HepG2 (cell line): Measurements from ENCODE around the gene MOCS1. TPM values are rescaled to one million over a fixed set of nuclear protein-coding genes. Genes with fewer than 3 reads are reported as not detected.

Source experiments
- CHCHD3 ChIP-seq: sonication (generic); formaldehyde crosslinking; IDR thresholded peaks from 2 replicates; pipeline ENCODE4 v1.8.0; 2022; ENCODE audit warnings: mild to moderate bottlenecking, missing genetic modification reagents, moderate library complexity
- ETV6 ChIP-seq: sonication (generic); formaldehyde crosslinking; conservative IDR thresholded peaks from 2 replicates; pipeline ENCODE4 v1.4.0; 2020; ENCODE audit warnings: missing genetic modification reagents
- ISL2 ChIP-seq: sonication (generic); formaldehyde crosslinking; IDR thresholded peaks from 2 replicates; pipeline ENCODE4 v1.5.0; 2020; ENCODE audit warnings: missing genetic modification reagents
- KLF15 ChIP-seq: sonication (generic); formaldehyde crosslinking; IDR thresholded peaks from 2 replicates; pipeline ENCODE4 v1.8.1; 2023; ENCODE audit warnings: borderline replicate concordance, mild to moderate bottlenecking, inconsistent platforms, missing genetic modification reagents, mixed read lengths
- MAFG ChIP-seq: sonication (generic); formaldehyde crosslinking; IDR thresholded peaks from 2 replicates; pipeline ENCODE4 v1.5.1; 2020; ENCODE audit warnings: mild to moderate bottlenecking, missing genetic modification reagents
- MATR3 ChIP-seq: sonication (generic); formaldehyde crosslinking; IDR thresholded peaks from 2 replicates; pipeline ENCODE4 v1.4.0; 2020; ENCODE audit warnings: missing genetic modification reagents
- NR2F6 ChIP-seq, 2 experiments: IDR thresholded peaks; 2 replicates each; pipeline ENCODE4 v1.6.1; 2016; ENCODE audit warnings: antibody characterized with exemption in 1 of 2, mild to moderate bottlenecking in 1 of 2
- RBM22 ChIP-seq: fragments of 200-400 bp; formaldehyde crosslinking; optimal IDR thresholded peaks from 2 replicates; pipeline ENCODE3; 2017; ENCODE audit warnings: mild to moderate bottlenecking, low read length, moderate library complexity
- SAP130 ChIP-seq: IDR thresholded peaks from 2 replicates; pipeline ENCODE4 v1.6.1; 2016; ENCODE audit warnings: low read depth
- ZNF138 ChIP-seq: sonication (generic); formaldehyde crosslinking; IDR thresholded peaks from 2 replicates; pipeline ENCODE4 v1.5.0; 2020; ENCODE audit warnings: mild to moderate bottlenecking, low read depth, missing genetic modification reagents
- ZNF296 ChIP-seq: sonication (generic); formaldehyde crosslinking; conservative IDR thresholded peaks from 2 replicates; pipeline ENCODE4 v1.5.0; 2020; ENCODE audit warnings: mild to moderate bottlenecking, missing genetic modification reagents
- ZNF484 ChIP-seq: sonication (generic); formaldehyde crosslinking; IDR thresholded peaks from 2 replicates; pipeline ENCODE4 v1.5.1; 2020; ENCODE audit warnings: mild to moderate bottlenecking, low read depth, missing genetic modification reagents, borderline replicate concordance
- ZNF569 ChIP-seq: sonication (generic); formaldehyde crosslinking; IDR thresholded peaks from 2 replicates; pipeline ENCODE4 v1.5.0; 2020; ENCODE audit warnings: mild to moderate bottlenecking, missing genetic modification reagents, moderate library complexity, borderline replicate concordance
- ZNF776 ChIP-seq: sonication (generic); formaldehyde crosslinking; IDR thresholded peaks from 2 replicates; pipeline ENCODE4 v1.4.0; 2020; ENCODE audit warnings: mild to moderate bottlenecking, missing genetic modification reagents
- polyA plus RNA-seq, 8 experiments: library from polyadenylated mRNA; depleted of rRNA in 3 of 8; stranded (reverse) in 7 of 8; unstranded in 1 of 8; fragments of >200 nt; fragmentation: Illumina TruSeq in 4 of 8; extraction: Trizol in 4 of 8; gene quantifications; 2 replicates each; pipeline versions ENCODE4 v1.2.1 to v1.2.3, GENCODE V29; 2011 to 2016; ENCODE audit warnings: low read depth in 4 of 8, missing spikeins in 1 of 8, mixed read lengths in 1 of 8; ENCODE audit not compliant: insufficient read depth in 1 of 8
- total RNA-seq, 5 experiments: library from RNA; depleted of rRNA; stranded (reverse); fragments of >200 nt; fragmentation: Illumina TruSeq; extraction: Trizol; gene quantifications; 2 replicates each; pipeline ENCODE4 v1.2.3, GENCODE V29; 2016; ENCODE audit warnings: low read depth in 1 of 5
- TF ChIP-seq, protein P1 (sequence below): sonication (generic); formaldehyde crosslinking; IDR thresholded peaks from 2 replicates; pipeline ENCODE4 v1.8.1; 2022; ENCODE audit warnings: low read depth, mild to moderate bottlenecking, missing genetic modification reagents
- TF ChIP-seq, protein P2 (sequence below): sonication (generic); formaldehyde crosslinking; IDR thresholded peaks from 2 replicates; pipeline ENCODE4 v1.4.0; 2020; ENCODE audit warnings: mild to moderate bottlenecking, low read depth, missing genetic modification reagents
- TF ChIP-seq, protein P3 (sequence below): sonication (generic); formaldehyde crosslinking; IDR thresholded peaks from one replicate; pipeline ENCODE4 v1.5.1; 2020; ENCODE audit warnings: mild to moderate bottlenecking, missing genetic modification reagents; ENCODE audit errors: not compliant biosample characterization

Gene MOCS1
- total and polyA plus RNA-seq, 2 of the 13 experiments (the other 11 are each of a cell fraction or from before 2014, with no cell fraction given): 5.3 to 11.7 TPM

DNA sequence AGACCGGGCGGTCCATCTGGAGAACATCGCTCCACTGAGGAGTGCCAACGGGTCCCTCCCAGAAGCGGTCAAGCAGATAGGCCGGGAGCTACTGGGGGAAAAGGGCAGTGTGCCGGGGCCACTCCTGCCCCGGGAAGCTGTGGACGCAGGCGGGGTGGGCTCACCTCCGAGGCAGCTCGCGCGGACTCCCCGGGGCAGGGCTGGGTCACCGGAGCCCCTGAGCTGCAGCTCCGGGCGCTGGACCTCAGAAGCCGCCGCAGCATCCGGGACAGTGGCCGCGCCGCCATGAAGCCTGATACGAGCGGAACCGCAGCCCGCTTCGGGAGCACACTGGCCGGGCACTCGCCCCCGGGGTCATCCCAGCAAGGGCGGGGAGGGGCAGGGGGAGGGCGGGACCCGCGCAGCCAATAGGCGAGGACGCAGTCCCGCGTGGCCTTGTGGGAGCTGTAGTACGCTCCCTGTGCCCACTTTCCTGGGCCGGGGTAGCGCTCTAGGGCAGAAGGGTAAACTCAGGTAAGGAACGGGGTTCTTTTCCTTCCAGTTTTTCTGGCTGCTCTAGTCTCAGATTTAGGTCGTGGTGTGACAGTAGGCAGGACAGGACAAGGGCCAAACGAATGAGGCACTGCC, at the start of gene MOCS1 (continued):
- TF ChIP-seq, protein P1, sequence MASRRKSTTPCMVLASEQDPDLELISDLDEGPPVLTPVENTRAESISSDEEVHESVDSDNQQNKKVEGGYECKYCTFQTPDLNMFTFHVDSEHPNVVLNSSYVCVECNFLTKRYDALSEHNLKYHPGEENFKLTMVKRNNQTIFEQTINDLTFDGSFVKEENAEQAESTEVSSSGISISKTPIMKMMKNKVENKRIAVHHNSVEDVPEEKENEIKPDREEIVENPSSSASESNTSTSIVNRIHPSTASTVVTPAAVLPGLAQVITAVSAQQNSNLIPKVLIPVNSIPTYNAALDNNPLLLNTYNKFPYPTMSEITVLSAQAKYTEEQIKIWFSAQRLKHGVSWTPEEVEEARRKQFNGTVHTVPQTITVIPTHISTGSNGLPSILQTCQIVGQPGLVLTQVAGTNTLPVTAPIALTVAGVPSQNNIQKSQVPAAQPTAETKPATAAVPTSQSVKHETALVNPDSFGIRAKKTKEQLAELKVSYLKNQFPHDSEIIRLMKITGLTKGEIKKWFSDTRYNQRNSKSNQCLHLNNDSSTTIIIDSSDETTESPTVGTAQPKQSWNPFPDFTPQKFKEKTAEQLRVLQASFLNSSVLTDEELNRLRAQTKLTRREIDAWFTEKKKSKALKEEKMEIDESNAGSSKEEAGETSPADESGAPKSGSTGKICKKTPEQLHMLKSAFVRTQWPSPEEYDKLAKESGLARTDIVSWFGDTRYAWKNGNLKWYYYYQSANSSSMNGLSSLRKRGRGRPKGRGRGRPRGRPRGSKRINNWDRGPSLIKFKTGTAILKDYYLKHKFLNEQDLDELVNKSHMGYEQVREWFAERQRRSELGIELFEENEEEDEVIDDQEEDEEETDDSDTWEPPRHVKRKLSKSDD: no peak
- TF ChIP-seq ZNF776 (no peak), ZNF138 (CRISPR knock-in tag) (no peak), ISL2 (CRISPR knock-in tag) (peak; percentile 61), KLF15 (peak; percentile 96; the same call in 1 of the 2 replicates), MATR3 (CRISPR knock-in tag) (no peak), SAP130 (CRISPR knock-in tag) (peak; percentile 76), CHCHD3 (CRISPR knock-in tag) (no peak), ZNF296 (CRISPR knock-in tag) (no peak), MAFG (CRISPR knock-in tag) (no peak), NR2F6 (IDR thresholded peaks at IDR 0.05) (peak; percentile 71), NR2F6 (CRISPR knock-in tag; IDR thresholded peaks at IDR 0.05) (peak; percentile 91), ZNF569 (CRISPR knock-in tag) (no peak), ZNF484 (no peak), ETV6 (CRISPR knock-in tag) (no peak), RBM22 (no peak)
- TF ChIP-seq, protein P2, sequence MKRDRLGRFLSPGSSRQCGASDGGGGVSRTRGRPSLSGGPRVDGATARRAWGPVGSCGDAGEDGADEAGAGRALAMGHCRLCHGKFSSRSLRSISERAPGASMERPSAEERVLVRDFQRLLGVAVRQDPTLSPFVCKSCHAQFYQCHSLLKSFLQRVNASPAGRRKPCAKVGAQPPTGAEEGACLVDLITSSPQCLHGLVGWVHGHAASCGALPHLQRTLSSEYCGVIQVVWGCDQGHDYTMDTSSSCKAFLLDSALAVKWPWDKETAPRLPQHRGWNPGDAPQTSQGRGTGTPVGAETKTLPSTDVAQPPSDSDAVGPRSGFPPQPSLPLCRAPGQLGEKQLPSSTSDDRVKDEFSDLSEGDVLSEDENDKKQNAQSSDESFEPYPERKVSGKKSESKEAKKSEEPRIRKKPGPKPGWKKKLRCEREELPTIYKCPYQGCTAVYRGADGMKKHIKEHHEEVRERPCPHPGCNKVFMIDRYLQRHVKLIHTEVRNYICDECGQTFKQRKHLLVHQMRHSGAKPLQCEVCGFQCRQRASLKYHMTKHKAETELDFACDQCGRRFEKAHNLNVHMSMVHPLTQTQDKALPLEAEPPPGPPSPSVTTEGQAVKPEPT (CRISPR knock-in tag): no peak
- TF ChIP-seq, protein P3, sequence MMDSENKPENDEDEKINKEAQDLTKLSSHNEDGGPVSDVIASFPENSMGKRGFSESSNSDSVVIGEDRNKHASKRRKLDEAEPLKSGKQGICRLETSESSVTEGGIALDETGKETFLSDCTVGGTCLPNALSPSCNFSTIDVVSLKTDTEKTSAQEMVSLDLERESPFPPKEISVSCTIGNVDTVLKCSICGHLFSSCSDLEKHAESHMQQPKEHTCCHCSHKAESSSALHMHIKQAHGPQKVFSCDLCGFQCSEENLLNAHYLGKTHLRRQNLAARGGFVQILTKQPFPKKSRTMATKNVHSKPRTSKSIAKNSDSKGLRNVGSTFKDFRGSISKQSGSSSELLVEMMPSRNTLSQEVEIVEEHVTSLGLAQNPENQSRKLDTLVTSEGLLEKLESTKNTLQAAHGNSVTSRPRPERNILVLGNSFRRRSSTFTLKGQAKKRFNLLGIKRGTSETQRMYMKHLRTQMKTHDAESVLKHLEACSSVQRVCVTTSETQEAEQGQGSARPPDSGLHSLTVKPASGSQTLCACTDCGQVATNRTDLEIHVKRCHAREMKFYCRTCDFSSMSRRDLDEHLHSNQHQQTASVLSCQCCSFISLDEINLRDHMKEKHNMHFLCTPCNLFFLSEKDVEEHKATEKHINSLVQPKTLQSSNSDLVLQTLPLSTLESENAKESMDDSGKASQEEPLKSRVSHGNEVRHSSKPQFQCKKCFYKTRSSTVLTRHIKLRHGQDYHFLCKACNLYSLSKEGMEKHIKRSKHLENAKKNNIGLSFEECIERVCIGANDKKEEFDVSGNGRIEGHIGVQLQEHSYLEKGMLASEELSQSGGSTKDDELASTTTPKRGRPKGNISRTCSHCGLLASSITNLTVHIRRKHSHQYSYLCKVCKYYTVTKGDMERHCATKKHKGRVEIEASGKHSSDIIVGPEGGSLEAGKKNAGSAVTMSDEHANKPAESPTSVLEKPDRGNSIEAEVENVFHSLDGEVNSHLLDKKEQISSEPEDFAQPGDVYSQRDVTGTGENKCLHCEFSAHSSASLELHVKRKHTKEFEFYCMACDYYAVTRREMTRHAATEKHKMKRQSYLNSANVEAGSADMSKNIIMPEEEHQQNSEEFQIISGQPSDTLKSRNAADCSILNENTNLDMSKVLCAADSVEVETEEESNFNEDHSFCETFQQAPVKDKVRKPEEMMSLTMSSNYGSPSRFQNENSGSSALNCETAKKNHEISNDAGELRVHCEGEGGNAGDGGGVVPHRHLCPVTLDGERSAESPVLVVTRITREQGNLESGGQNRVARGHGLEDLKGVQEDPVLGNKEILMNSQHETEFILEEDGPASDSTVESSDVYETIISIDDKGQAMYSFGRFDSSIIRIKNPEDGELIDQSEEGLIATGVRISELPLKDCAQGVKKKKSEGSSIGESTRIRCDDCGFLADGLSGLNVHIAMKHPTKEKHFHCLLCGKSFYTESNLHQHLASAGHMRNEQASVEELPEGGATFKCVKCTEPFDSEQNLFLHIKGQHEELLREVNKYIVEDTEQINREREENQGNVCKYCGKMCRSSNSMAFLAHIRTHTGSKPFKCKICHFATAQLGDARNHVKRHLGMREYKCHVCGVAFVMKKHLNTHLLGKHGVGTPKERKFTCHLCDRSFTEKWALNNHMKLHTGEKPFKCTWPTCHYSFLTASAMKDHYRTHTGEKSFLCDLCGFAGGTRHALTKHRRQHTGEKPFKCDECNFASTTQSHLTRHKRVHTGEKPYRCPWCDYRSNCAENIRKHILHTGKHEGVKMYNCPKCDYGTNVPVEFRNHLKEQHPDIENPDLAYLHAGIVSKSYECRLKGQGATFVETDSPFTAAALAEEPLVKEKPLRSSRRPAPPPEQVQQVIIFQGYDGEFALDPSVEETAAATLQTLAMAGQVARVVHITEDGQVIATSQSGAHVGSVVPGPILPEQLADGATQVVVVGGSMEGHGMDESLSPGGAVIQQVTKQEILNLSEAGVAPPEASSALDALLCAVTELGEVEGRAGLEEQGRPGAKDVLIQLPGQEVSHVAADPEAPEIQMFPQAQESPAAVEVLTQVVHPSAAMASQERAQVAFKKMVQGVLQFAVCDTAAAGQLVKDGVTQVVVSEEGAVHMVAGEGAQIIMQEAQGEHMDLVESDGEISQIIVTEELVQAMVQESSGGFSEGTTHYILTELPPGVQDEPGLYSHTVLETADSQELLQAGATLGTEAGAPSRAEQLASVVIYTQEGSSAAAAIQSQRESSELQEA (CRISPR knock-in tag): peak; percentile 80
